ENCODE measurements around the gene DHRSX.

DNA sequence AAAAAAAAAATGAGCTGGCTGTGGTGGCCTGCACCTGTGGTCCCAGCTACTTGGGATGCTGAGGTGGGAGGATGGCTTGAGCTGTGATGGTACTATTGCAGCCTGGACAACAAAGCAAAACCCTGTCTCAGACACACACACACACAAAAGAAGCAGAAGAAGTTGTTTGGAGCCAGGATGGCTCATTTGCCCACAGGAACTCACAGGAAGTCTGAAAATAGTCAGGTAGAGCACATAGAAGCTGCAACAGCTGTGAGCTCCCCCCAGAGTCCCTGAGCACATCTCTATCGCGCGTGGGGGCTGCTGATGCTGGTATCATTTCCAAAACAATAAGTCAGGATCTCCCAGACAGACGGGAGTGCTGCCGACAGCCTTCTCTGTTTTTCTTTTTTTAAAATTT, 13.4 kb upstream of the DHRSX start:
- TF ChIP-seq MXI1 (IDR thresholded peaks at IDR 0.05; ENCODE audit: low read depth, low read length) = no peak
- TF ChIP-seq, protein P1, sequence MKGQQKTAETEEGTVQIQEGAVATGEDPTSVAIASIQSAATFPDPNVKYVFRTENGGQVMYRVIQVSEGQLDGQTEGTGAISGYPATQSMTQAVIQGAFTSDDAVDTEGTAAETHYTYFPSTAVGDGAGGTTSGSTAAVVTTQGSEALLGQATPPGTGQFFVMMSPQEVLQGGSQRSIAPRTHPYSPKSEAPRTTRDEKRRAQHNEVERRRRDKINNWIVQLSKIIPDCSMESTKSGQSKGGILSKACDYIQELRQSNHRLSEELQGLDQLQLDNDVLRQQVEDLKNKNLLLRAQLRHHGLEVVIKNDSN (IDR thresholded peaks at IDR 0.05; ENCODE audit: borderline replicate concordance, extremely low read length, insufficient read depth, low read depth, low read length) = no peak
- TF ChIP-seq BACH1 (IDR thresholded peaks at IDR 0.05; ENCODE audit: borderline replicate concordance) = no peak
- no peak for TF ChIP-seq TBL1XR1 (IDR thresholded peaks at IDR 0.05; ENCODE audit: low read depth, low read length)
- TF ChIP-seq STAT1 (conservative IDR thresholded peaks at IDR 0.05) = no peak
- TF ChIP-seq RCOR1 (conservative IDR thresholded peaks at IDR 0.05; ENCODE audit: low read depth, low read length) = no peak
- TF ChIP-seq HCFC1 (IDR thresholded peaks at IDR 0.05; ENCODE audit: low read length) = no peak
- TF ChIP-seq, protein P2, sequence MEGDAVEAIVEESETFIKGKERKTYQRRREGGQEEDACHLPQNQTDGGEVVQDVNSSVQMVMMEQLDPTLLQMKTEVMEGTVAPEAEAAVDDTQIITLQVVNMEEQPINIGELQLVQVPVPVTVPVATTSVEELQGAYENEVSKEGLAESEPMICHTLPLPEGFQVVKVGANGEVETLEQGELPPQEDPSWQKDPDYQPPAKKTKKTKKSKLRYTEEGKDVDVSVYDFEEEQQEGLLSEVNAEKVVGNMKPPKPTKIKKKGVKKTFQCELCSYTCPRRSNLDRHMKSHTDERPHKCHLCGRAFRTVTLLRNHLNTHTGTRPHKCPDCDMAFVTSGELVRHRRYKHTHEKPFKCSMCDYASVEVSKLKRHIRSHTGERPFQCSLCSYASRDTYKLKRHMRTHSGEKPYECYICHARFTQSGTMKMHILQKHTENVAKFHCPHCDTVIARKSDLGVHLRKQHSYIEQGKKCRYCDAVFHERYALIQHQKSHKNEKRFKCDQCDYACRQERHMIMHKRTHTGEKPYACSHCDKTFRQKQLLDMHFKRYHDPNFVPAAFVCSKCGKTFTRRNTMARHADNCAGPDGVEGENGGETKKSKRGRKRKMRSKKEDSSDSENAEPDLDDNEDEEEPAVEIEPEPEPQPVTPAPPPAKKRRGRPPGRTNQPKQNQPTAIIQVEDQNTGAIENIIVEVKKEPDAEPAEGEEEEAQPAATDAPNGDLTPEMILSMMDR (IDR thresholded peaks at IDR 0.05 in 2 of 3, conservative IDR thresholded peaks at IDR 0.05 in 1 of 3; ENCODE audit: control insufficient read depth in 2 of 3, extremely low read depth in 1 of 3, insufficient read depth in 1 of 3, low read depth in 3 of 3, low read length in 3 of 3) = no peak
- no peak for TF ChIP-seq JUNB (IDR thresholded peaks at IDR 0.05)
- TF ChIP-seq, protein P3, sequence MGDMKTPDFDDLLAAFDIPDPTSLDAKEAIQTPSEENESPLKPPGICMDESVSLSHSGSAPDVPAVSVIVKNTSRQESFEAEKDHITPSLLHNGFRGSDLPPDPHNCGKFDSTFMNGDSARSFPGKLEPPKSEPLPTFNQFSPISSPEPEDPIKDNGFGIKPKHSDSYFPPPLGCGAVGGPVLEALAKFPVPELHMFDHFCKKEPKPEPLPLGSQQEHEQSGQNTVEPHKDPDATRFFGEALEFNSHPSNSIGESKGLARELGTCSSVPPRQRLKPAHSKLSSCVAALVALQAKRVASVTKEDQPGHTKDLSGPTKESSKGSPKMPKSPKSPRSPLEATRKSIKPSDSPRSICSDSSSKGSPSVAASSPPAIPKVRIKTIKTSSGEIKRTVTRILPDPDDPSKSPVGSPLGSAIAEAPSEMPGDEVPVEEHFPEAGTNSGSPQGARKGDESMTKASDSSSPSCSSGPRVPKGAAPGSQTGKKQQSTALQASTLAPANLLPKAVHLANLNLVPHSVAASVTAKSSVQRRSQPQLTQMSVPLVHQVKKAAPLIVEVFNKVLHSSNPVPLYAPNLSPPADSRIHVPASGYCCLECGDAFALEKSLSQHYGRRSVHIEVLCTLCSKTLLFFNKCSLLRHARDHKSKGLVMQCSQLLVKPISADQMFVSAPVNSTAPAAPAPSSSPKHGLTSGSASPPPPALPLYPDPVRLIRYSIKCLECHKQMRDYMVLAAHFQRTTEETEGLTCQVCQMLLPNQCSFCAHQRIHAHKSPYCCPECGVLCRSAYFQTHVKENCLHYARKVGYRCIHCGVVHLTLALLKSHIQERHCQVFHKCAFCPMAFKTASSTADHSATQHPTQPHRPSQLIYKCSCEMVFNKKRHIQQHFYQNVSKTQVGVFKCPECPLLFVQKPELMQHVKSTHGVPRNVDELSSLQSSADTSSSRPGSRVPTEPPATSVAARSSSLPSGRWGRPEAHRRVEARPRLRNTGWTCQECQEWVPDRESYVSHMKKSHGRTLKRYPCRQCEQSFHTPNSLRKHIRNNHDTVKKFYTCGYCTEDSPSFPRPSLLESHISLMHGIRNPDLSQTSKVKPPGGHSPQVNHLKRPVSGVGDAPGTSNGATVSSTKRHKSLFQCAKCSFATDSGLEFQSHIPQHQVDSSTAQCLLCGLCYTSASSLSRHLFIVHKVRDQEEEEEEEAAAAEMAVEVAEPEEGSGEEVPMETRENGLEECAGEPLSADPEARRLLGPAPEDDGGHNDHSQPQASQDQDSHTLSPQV (IDR thresholded peaks at IDR 0.05) = no peak
